ENCODE measurements around the gene OSBPL5.

DNA sequence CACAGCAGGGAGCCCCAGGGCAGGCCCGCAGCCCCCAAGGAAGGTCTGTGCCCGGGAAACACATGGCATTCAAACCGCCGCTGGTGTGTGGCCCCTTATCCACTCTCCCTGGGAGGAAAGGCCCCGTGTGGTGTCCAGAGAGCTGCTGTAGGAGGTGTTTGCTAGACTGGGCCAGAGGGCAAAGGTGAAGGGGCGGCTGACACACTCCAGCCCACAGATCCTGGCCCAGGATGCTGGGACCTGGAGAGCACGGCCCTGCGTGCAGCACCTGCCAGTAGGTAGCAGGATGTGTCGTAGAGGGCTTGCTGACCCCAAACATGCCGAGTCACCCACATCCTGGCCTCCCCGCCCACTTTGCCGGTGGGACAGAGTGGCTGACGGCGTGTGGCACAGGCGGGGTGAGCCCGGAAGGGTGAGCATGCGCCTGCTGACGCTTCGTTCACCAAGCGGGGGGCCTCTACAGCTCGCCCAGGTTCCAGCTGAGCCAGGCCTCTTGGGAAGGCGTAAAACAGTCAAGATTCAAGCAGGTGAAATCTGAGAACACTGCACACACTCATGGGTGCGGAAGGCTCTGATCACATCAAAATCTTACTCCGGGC lies 11.0 kb downstream of the OSBPL5 start:
- TF ChIP-seq, protein P1, sequence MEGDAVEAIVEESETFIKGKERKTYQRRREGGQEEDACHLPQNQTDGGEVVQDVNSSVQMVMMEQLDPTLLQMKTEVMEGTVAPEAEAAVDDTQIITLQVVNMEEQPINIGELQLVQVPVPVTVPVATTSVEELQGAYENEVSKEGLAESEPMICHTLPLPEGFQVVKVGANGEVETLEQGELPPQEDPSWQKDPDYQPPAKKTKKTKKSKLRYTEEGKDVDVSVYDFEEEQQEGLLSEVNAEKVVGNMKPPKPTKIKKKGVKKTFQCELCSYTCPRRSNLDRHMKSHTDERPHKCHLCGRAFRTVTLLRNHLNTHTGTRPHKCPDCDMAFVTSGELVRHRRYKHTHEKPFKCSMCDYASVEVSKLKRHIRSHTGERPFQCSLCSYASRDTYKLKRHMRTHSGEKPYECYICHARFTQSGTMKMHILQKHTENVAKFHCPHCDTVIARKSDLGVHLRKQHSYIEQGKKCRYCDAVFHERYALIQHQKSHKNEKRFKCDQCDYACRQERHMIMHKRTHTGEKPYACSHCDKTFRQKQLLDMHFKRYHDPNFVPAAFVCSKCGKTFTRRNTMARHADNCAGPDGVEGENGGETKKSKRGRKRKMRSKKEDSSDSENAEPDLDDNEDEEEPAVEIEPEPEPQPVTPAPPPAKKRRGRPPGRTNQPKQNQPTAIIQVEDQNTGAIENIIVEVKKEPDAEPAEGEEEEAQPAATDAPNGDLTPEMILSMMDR (conservative IDR thresholded peaks at IDR 0.05), result no peak
- no peak for TF ChIP-seq EZH2 (IDR thresholded peaks at IDR 0.05; ENCODE audit: low read depth)
